T-helper 2 cell (primary cell): Measurements from ENCODE around the gene UBL7.
"Not testable (repeated sequence)": the region's sequence is repeated elsewhere in the genome, so short reads cannot be mapped to it uniquely, and the experiment has no call there.

Experiments used
- DNase-seq, 5 experiments: peaks; one replicate each; pipeline versions ENCODE4 v3.0.0 to v3.0.0-alpha.2; 2012 to 2022

The UBL7 gene

DNA sequence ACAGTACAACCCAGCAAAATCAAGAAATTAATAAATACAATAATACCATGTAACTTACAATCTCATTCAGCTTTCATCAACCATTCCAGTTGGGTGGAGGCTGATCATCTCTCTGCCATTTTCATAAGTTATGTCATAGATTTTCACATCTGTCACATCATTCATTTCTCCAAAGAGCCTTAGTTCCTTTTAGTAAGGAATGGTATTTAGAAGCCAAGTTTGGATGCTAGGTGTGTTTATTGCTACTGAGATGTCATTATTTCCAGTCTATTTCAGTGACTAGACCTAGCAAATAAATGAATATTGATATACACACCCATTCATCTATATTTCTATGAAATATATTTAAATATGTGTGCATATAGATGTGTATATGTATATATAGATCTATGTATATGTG lies 2.7 kb upstream of the UBL7 start:
- DNase-seq: no peak

DNA sequence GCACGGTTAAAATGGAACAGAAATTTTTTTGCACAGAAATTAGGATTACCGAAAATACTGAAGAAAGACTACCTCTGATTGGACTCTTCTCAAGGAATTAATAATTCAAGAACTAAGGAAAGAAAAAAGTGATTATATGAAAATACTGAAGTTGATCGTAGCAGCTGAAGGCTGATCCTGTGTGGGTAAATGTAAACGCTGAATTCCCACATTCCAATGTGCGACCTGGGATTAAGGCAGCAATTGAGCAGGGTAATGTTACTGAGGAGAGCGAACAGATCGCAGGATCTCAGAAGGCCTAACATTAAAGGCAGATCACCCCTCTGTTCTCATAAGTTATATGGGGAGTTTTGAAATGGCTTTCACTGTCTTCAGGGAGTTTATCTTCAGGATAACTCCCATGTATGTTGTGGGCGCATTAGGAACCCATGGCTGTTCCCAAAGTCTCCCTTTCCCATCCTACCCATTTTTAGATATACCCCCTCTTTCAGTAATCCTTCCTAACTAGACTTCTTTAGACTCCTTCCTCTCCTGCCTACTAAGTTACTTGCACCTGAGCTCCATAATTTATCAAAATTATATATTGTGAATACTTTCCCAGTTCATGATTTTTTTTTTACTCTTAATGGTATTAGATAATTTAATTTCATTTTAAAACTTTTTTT lies 1.0 kb upstream of the UBL7 start:
- DNase-seq: no peak

DNA sequence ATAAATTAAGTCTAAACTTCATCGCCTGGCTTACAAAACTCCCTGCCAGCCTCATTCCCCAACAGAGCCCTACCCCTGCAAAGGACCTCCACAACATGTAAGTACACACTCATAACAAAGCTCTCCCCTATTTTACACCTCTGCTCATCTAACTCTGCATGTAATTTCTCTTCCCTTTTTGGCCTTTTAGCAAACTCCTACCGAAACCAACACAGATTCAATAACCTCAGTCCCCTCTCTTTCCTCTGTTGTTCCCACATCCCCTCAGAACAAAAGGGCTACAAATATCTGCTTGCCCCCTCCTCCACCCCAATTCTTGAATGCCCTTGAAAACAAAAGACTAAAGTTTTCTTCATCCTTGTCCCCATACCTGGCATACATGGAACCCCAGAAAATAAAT lies 662 bp downstream of the UBL7 start:
- DNase-seq: peak in 2 of 5 experiments; percentile 1 to 18

DNA sequence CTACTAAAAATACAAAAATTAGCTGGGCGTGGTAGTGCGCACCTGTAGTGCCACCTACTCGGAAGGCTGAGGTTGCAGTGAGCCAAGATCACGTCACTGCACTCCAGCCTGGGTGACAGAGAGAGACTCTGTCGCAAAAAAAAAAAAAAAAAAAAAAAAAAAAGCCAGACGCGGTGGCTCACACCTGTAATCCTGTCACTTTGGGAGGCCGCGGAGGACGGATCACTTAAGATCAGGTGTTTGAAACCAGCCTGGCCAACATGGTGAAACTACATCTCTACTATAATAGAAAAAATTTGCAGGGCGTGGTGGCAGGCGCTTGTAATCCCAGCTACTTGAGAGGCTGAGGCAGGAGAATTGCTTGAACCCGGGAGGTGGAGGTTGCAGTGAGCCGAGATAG lies 1.2 kb downstream of the UBL7 start:
- DNase-seq: not testable (repeated sequence)

DNA sequence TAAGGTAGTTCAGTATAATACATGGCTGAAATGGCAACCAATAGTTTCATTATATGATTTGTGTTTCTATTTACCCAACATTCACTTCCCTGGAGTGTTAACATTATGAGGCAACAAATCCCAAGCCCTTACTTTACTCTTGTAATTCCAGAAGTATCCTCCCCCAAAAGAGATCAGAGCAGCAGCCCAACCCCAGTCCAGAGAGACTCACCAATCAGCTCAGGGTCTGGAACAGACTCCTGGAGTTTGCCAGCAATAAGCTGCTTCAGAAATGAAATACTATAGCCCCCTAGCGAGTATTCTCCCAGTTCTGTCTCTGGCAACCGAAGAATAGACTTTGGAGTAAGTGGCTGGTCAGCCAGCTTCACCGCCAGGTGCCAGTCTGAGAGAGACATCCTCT lies 2.5 kb downstream of the UBL7 start:
- no peak for DNase-seq

DNA sequence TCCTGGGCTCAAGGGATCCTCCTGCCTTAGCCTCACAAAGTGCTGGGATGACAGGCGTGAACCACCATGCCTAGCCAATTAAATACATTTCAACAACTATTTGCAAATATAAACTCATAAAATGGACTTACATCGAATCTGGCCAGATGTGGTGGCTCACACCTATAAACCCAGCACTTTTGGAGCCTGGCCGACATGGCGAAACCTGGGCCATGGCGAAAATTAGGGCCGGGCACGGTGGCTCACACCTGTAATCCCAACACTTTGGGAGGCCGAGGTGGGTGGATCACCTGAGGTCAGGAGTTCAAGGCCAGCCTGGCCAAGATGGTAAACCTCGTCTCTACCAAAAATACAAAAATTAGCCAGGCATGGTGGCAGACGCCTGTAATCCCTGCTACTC lies 3.9 kb downstream of the UBL7 start:
- DNase-seq: not testable (repeated sequence)

DNA sequence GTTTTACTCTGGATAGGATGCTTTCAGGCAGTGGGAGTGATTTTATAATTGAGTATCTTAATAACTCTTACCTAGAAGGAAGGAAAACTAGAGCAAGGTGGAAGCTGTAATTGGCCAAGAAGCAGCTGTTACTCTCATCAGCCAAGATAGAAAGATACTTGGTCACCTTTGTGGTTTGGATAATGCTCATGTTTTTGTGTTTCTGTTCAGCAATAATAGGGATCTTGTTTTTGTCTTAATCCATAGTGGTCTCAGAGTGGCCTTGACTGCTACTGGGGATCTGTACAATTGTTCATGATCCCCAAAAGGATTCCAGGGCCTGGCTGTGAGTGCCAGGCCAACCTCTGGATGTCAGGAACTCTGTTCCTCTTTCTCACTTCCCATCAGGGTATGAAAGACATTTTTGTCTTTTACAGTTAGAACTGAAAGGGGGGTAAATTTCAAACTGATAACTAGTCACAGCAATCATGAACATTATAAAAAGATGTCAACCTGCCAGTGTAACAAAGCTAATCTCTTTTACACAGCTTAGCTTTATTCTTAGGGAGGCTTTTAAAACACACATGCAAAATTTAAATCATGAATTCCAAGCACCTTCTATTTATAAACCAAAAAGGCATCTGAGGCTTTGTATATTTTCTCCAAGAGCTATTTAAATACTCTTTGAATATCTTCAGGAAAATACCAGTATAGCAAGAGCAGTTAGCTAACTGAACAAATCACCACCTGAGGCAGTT lies 6.0 kb downstream of the UBL7 start:
- no peak for DNase-seq

DNA sequence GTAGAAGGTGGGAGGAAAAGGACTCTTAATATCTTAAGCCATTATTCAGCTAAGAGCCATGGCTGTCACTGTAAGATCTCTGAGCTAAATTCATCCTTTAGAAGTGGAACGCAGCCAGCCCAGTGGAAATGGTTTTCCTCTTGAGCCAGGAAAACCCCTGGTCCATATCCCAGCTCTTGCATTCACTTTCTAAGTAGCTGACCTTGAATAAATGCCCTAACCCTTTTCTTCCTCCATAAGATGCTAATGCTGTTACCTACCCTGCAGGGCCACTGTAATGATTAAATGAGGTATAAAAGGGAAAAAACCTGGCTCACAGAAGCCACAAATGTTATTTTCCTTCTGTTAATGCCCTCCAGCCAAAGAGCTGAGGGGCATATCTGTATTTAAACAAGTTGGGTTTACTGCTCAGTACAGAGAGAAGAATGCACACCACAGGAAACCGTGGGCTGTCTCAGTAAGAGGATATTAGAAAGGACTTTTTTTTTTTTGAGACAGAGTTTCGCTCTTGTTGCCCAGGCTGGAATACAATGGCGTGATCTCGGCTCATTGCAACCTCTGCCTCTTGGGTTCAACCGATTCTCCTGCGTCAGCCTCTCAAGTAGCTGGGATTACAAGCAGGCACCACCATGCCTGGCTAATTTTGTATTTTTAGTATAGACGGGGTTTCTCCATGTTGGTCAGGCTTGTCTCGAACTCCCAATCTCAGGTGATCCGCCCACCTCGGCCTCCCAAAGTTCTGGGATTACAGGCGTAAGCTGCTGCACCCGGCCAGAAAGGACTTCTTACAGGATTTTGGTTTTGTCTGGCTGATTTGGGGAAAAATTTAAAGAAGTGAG lies 6.8 kb downstream of the UBL7 start:
- DNase-seq: peak in 1 of 5 experiments; percentile 57

DNA sequence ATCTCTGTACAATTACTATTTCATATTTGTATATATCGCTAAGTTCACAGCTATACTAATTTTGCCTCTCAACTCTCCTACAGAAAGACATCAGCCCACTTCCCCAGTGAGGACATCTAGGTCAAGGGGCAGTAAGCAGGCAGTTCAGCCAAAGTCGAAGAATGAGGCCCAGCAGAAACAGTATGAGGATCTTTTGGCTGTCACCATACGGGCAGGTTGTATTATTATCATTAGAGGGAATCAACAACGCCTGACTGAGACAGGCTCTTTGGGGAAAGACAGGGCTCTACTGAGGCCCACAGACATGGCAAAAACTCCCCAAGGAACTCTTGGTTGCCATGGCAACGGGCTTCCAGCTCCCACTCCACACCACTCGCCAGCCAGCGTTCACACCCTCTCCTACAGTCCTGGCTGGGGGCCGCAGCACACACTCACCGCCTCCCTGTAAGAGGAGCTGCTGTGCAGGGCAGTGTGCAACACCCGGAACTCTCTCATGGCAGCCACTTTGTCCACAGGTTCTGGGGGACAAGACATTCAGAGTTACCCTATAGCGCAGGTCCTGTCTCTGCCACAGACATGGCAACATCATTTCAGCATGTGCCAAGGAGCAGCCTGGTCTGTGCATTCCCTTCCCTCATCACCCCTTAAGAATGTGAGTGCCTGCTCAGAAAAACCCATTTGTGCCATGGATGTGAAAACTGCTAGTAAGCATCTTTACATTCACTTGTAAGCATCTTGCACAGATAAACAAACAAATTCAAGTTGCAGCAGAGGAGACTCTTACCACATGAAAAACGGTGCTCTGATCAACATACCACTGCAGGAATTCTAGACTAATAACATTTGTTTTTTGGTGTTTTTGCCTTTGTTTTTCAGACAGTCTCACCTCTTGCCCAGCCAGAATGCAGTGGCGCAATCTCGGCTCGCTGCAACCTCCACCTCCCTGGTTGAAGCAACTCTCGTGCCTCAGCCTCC lies 8.8 kb downstream of the UBL7 start:
- no peak for DNase-seq

DNA sequence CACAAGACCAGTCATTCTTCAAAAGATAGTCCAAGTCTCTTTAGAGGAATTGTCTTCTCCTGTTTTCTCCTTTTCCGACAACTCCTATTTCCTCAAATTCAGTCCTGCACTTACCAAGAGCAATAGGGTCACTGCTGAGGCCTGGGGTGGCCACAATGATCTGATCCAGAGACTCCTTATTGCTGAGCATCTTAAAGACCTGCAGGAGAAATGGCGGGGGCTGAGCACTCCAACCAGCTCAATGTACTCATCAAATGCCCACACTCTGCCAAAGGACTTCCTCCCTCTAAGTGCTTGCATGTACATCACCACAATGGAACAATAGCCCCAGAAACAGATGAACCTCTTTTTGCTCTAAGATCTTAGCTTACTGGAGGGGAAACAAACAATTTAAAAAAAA lies 9.6 kb downstream of the UBL7 start:
- no peak for DNase-seq

DNA sequence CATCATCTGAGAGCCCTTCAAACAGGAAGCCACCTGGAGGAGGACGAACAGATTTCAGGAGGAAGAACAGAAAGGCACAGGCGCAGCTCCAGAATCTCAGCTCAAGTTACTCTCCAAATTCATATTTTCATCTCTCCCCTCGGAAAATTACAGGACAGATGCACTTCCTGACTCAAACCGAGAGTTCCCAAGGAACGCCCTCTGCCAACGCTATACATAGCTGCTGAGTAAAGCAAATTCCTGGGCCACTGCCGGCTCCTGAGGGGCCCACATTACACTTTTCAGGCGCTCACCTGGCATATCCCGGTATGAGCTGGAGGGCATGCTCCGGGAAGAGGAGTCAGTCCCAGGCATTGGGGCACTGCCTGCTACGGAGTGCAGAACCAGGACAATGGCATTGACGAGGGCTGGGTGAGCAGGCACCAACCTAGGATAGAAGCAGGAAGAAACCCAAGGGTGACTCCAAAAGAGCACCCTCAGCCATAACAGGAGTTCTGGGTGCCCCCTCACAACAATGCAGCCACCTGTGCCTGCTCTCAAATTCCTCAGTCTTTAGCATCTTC lies 11.2 kb downstream of the UBL7 start:
- no peak for DNase-seq

DNA sequence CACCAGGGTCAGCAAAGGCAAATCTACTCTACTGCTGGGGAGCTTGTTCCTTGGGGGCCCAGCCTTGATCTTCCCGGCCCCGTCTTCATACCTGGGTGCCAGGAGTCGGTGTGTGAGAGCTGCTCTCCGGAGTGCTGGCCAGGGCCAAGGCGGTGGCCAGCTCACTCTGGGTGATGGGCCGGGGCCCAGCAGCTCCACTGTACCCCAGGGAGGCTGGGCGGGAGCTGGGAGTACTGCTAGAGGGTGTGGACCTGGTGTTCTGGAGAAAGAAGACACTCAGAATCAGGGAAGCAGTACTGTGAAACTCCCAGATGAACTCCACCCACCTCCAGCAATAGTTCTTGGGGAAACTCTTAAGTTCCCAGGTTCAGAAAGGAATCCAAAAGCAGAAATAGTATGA lies 11.9 kb downstream of the UBL7 start:
- no peak for DNase-seq

DNA sequence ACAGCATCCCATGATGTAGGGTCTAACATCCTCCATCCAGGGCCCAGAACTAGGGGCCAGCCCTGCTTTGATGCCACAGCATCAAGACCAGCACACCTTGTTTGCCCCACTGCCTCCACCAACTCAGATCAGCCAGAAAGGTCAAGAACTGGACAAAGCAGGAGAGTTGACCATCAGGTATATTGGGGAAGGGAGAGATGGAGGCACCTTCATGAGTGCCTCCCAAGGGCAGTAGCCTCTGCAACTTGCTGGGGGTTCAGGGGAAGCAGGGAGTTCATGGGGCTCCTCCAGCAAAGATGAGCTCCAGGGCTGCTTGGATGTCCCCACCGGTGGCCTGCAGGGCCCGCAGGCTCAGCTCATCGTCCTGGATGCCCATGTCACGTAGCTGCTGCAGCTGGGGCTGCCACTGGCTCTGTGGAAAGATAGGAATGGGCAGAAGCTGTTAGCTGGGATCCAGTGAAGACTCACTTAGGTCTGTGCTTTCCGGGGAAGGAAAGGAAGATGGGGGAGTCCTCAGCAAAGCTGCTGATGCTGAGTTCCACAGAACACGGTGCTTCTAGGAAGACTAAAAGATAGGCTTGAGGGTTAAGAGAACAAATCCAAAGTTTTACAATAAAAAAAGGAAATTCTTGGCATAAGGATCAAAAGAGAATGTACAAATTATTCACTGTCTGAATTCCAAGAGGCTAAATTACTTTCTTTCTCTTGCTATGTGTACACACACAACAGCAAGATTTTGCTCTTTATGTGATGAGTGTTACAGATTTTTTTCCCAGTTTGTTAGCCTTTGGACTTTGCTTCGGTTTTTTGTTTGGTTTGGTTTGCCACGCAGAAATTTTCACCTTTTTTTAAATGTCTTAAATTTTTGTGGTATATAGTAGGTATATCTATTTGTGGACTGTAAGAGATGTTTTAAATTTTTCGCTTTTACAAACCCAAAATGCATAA lies 14.9 kb downstream of the UBL7 start:
- no peak for DNase-seq

DNA sequence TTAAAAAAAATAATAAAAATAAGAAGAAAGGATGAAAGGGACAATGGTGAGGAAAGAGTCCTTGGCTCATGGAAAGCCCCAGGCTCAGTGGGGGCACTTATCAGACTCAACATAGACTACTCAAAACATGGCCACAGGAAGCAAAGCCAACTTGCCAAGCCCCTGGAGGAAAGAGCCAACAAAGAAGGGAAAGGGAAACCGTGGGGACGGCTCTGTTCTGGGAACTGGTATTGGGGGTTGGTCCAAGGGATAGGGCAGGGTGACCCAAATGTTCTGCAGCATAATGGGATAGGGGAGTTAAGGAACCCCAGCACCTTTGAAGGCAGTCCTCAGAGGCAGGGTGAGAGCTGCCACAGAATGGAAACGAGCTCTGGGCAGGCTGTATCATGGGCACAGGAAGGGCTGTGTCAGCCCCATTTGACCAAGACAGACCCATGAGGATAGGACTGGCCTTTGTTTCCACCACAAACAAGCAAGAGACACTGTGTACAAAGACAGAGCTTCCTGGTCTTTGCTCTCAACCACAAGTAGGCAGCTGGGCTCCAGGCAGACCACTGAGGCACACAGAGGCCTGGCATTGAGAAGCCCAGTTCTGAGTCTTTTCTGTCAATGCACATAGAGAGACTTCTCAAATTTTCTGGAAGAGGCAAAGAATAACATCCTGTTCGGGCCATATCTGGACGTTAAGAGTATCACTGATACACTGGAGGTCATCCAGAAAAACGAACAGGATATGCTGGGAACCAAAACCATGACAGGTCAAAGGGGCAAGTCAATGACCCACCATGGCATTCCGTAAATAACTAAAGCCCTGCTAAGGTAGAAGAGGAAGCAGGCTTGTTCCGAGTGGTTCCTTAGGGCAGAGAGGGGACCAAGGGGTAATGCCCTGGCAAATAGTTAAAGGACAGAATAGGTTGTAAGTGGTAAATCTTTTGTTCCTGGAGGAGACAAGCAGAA lies 16.6 kb downstream of the UBL7 start:
- no peak for DNase-seq

DNA sequence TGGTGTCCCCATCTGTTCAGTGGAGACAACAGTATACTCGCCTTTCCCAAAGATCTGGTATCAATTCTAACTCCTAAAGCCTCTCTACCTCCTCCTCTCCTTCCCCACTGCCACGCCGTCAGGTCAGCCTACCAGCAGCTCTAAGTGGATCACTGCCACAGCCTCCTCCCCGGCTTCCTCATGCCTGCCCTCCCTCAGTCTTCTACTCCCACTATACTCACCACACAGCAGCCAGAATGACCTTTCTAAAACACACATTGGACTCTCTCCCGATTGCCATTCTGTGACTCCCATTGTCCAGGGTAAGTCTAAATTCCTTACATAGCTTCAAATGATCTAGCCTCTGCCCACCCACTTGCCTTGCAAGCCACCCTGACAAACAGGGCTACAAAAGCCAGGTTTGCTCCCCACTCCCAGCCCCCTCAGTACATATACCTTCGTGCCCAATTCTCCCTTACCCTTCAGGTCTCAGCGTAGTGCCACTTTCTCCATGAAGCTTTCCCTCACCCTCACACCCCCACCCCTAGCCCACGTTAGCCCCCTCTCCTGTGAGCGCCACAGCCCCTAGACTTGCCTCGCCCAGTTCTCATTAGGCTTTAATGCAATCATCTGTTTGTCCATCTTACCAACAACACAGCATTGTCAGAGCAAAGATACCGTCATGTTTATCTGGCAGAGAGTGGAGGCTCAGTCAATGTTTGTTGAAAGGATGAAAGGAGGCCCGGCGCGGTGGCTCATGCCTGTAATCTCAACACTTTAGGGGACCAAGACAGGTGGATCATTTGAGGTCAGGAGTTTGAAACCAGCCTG lies 17.7 kb downstream of the UBL7 start:
- no peak for DNase-seq

DNA sequence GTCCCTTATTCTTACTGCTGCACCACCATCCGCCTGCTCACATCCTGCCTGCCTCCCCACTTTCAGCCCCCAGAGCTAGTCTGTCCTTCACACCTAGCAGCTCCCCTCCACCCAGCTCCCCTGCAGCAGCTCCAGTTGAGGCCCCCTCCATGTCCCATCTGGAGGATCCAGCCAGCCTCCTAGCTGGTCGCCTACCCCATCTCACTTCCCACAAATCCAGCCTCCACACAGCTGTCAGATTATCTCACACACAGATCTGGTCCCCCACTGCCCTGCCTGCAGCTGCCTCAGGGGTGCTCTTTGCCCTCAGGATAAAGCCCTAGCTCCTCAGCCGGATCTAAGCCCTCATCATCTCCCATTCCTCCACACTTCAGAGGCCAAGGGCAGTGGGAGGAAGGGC lies 18.4 kb downstream of the UBL7 start:
- no peak for DNase-seq

DNA sequence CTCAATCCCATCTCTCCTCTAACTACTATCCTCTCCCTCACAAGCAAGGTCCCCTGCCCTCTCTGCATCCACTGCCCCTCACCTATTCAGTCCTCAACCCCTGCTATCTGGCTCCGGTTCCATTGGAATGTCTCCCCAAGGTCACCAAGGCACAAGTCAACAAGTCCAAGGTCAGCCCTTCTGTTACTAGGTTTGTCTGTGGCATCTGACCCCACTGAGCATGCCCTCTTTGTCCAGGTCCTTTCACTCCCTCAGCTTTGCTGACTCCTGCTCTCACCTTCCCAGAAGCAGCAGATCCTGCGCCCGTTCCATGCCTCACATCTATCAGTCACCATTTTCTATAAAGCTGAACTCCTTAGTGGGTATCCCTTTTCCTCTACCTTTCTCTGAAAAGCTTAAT lies 18.9 kb downstream of the UBL7 start:
- no peak for DNase-seq

DNA sequence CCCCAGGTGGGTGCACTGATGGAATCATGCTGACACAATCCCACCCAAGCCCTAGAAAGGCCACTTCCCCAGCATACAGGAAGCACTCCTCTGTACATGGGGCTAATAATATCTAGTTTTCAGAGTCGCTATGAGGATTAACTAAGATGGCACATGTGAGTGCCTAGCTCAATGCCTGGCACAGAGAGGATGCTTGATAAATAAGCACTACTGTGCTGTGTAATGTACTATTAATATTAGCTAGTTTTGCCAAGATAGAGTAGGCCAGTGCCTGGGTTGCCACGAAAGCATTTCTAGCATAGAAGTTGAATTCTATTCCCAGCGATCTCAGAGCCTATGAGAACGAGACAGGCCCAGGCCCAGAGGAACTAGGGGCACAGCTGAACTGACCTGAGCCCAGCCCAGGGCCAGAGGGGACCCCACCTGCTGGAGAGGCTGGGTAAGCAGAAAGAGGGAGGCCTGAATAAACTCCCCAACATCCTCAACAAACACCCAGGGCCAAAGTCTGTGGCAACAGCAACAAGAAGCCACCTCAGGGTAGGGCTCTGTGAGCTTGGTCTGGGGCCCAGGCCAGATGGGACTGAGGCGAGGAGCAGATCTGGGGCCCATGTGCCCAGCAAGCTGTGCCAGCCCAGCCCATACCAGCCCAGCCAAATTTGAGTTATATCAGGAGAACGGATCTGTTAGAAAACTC lies 19.6 kb downstream of the UBL7 start:
- no peak for DNase-seq
